ENCODE measurements around the gene CCDC74A. TPM values are rescaled to one million over a fixed set of nuclear protein-coding genes. Genes with fewer than 3 reads are reported as not detected.
"Not testable (repeated sequence)": the region's sequence is repeated elsewhere in the genome, so short reads cannot be mapped to it uniquely, and the experiment has no call there.

Gene CCDC74A
- total RNA-seq, 5 donors from 2014 or later (not counting 1 experiment from before 2014, with no cell fraction given) = 0.90 to 4.0 (median 2.3) TPM

DNA sequence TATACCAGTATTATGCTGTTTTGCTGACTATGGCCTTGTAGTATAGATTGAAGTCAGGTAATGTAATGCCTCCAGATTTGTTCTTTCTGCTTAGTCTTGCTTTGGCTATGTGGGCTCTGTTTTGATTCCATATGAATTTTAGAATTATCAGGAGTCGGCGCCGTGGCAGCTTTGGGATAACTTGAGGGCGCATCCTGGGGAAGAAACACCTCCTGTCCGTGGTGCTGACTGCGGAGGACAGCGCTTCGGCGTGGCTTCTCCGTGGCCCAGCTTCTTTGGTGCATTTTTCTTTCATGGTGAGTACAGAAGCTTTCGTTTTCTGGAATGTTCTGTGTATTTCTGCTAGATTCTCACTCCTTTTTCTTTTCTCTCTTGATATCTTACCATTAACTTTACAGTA, 25.2 kb downstream of the CCDC74A start:
- Mint-ChIP-seq H3K9me3 (no peaks in the 10 kb centered on the region), H3K4me3 (no peak overlapping the region), H3K27ac (no peak overlapping the region), H3K4me1 (no peaks in the 10 kb centered on the region), H3K36me3 (no peaks in the 10 kb centered on the region), H3K27me3 (peaks cover 38 to 48% of the 10 kb centered on the region in 2 donors)
- H3K36me3 ChIP-seq (ENCODE audit: control insufficient read depth in 2 of 2, extremely low read depth in 1 of 2, insufficient read depth in 1 of 2, low read length in 1 of 2) = no peaks in the 10 kb centered on the region
- POLR2A ChIA-PET = no interaction called here
- ATAC-seq (replicated peaks in 1 of 4) (no peak), DNase-seq (no peak)
- no peaks in the 10 kb centered on the region for H3K4me1 ChIP-seq (ENCODE audit: control insufficient read depth in 1 of 2, extremely low read depth in 1 of 2, insufficient read depth in 2 of 2, low read length in 2 of 2)
- WGBS (ENCODE audit: insufficient coverage) = 90% methylated on average over 4 of the region's 11 CpGs
- no peak overlapping the region for H3K27ac ChIP-seq (ENCODE audit: low read length)
- H3K9me3 ChIP-seq = no peaks in the 10 kb centered on the region
- H3K27me3 ChIP-seq (replicated peaks in 1 of 2; ENCODE audit: control insufficient read depth in 2 of 2, extremely low read depth in 1 of 2, insufficient read depth in 2 of 2, low read length in 1 of 2) = peaks cover 0 to 9% of the 10 kb centered on the region in 2 experiments
- CTCF ChIA-PET = no interaction called here
- no peak overlapping the region for H3K4me3 ChIP-seq (ENCODE audit: control insufficient read depth in 1 of 2, extremely low read depth in 1 of 2, low read length in 1 of 2)

GRCh38 chr2:131556998-131557397, 29.3 kb downstream of the CCDC74A start:
- Mint-ChIP-seq H3K27me3 (peaks cover 42 to 50% of the 10 kb centered on the region in 2 donors), H3K36me3 (no peaks in the 10 kb centered on the region), H3K4me3 (no peak overlapping the region), H3K27ac (no peak overlapping the region), H3K4me1 (no peaks in the 10 kb centered on the region), H3K9me3 (no peaks in the 10 kb centered on the region)
- H3K27ac ChIP-seq (ENCODE audit: low read length) = no peak overlapping the region
- H3K36me3 ChIP-seq (ENCODE audit: control insufficient read depth in 2 of 2, extremely low read depth in 1 of 2, insufficient read depth in 1 of 2, low read length in 1 of 2) = no peaks in the 10 kb centered on the region
- no peaks in the 10 kb centered on the region for H3K9me3 ChIP-seq
- ChIA-PET POLR2A (no interaction called here), CTCF (no interaction called here)
- H3K4me3 ChIP-seq (ENCODE audit: control insufficient read depth in 1 of 2, extremely low read depth in 1 of 2, low read length in 1 of 2) = no peak overlapping the region
- peaks cover 0 to 7% of the 10 kb centered on the region in 2 experiments for H3K27me3 ChIP-seq (replicated peaks in 1 of 2; ENCODE audit: control insufficient read depth in 2 of 2, extremely low read depth in 1 of 2, insufficient read depth in 2 of 2, low read length in 1 of 2)
- WGBS (ENCODE audit: insufficient coverage) = 78% methylated on average over 3 of the region's 7 CpGs
- H3K4me1 ChIP-seq (ENCODE audit: control insufficient read depth in 1 of 2, extremely low read depth in 1 of 2, insufficient read depth in 2 of 2, low read length in 2 of 2) = no peaks in the 10 kb centered on the region
- no peak for ATAC-seq (replicated peaks in 1 of 4)
- no peak for DNase-seq

- no peaks in the 10 kb centered on the region for H3K36me3 ChIP-seq (ENCODE audit: control insufficient read depth in 2 of 2, extremely low read depth in 1 of 2, insufficient read depth in 1 of 2, low read length in 1 of 2)
- 100% methylated on average over 1 of the region's 5 CpGs for WGBS (ENCODE audit: insufficient coverage)
- peaks cover 35 to 45% of the 10 kb centered on the region in 2 donors for H3K27me3 Mint-ChIP-seq
- no peaks in the 10 kb centered on the region for H3K4me1 Mint-ChIP-seq
- no peaks in the 10 kb centered on the region for H3K36me3 Mint-ChIP-seq
- ChIA-PET CTCF (no interaction called here), POLR2A (no interaction called here)
- no peaks in the 10 kb centered on the region for H3K9me3 ChIP-seq
- no peaks in the 10 kb centered on the region for H3K4me1 ChIP-seq (ENCODE audit: control insufficient read depth in 1 of 2, extremely low read depth in 1 of 2, insufficient read depth in 2 of 2, low read length in 2 of 2)
- H3K27ac Mint-ChIP-seq = no peak overlapping the region
- H3K4me3 ChIP-seq (ENCODE audit: control insufficient read depth in 1 of 2, extremely low read depth in 1 of 2, low read length in 1 of 2) = no peak overlapping the region
- DNase-seq (no peak), ATAC-seq (replicated peaks in 1 of 4) (no peak)
- H3K9me3 Mint-ChIP-seq = no peaks in the 10 kb centered on the region
- peaks cover 0 to 6% of the 10 kb centered on the region in 2 experiments for H3K27me3 ChIP-seq (replicated peaks in 1 of 2; ENCODE audit: control insufficient read depth in 2 of 2, extremely low read depth in 1 of 2, insufficient read depth in 2 of 2, low read length in 1 of 2)
- H3K4me3 Mint-ChIP-seq = no peak overlapping the region
- no peak overlapping the region for H3K27ac ChIP-seq (ENCODE audit: low read length)
These were observed 30.1 kb downstream of the CCDC74A start for GRCh38 chr2:131557558-131558321.

DNA sequence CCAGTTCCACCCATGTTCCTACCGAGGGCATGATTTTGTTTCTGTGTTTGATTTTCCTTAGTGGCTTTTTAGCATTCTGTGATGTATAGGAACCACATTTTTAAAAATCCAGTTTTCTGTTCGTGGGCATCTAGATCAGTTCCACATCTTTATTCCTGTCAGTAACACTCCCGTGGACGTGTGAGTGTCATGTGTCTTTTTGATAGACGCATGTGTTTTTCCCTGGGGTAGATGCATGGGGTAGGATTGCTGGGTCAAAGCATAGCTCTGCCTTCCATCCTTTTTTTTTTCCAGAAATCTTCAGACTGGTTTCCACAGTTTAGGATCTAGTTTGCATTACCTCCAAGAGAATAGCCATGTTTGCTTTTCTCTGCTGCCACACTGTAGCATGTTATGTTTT, 38.7 kb downstream of the CCDC74A start:
- WGBS (ENCODE audit: insufficient coverage) = no CpG with 5 or more reads among the region's 5 CpGs
- H3K9me3 ChIP-seq = no peaks in the 10 kb centered on the region
- no peaks in the 10 kb centered on the region for H3K4me1 Mint-ChIP-seq
- H3K4me3 ChIP-seq (ENCODE audit: control insufficient read depth in 1 of 2, extremely low read depth in 1 of 2, low read length in 1 of 2) = no peak overlapping the region
- CTCF ChIA-PET = no interaction called here
- H3K36me3 ChIP-seq (ENCODE audit: control insufficient read depth in 2 of 2, extremely low read depth in 1 of 2, insufficient read depth in 1 of 2, low read length in 1 of 2) = no peaks in the 10 kb centered on the region
- POLR2A ChIA-PET = no interaction called here
- DNase-seq (no peak), ATAC-seq (replicated peaks in 1 of 4) (no peak)
- H3K4me1 ChIP-seq (ENCODE audit: control insufficient read depth in 1 of 2, extremely low read depth in 1 of 2, insufficient read depth in 2 of 2, low read length in 2 of 2) = no peaks in the 10 kb centered on the region
- no peak overlapping the region for H3K27ac ChIP-seq (ENCODE audit: low read length)
- peaks cover 0 to 4% of the 10 kb centered on the region in 2 experiments for H3K27me3 ChIP-seq (replicated peaks in 1 of 2; ENCODE audit: control insufficient read depth in 2 of 2, extremely low read depth in 1 of 2, insufficient read depth in 2 of 2, low read length in 1 of 2)
- peaks cover 27 to 36% of the 10 kb centered on the region in 2 donors for H3K27me3 Mint-ChIP-seq
- no peak overlapping the region for H3K4me3 Mint-ChIP-seq
- H3K9me3 Mint-ChIP-seq = no peaks in the 10 kb centered on the region
- no peak overlapping the region for H3K27ac Mint-ChIP-seq
- no peaks in the 10 kb centered on the region for H3K36me3 Mint-ChIP-seq

GRCh38 chr2:131567891-131568290, 40.2 kb downstream of the CCDC74A start:
- H3K4me3 Mint-ChIP-seq = no peak overlapping the region
- ChIA-PET CTCF (no interaction called here), POLR2A (no interaction called here)
- no peaks in the 10 kb centered on the region for H3K4me1 Mint-ChIP-seq
- H3K9me3 Mint-ChIP-seq = no peaks in the 10 kb centered on the region
- no peaks in the 10 kb centered on the region for H3K9me3 ChIP-seq
- H3K4me3 ChIP-seq (ENCODE audit: control insufficient read depth in 1 of 2, extremely low read depth in 1 of 2, low read length in 1 of 2) = no peak overlapping the region
- ATAC-seq (replicated peaks in 1 of 4) = no peak
- H3K27ac ChIP-seq (ENCODE audit: low read length) = no peak overlapping the region
- DNase-seq = no peak
- H3K27me3 ChIP-seq (replicated peaks in 1 of 2; ENCODE audit: control insufficient read depth in 2 of 2, extremely low read depth in 1 of 2, insufficient read depth in 2 of 2, low read length in 1 of 2) = peaks cover 0 to 4% of the 10 kb centered on the region in 2 experiments
- H3K36me3 ChIP-seq (ENCODE audit: control insufficient read depth in 2 of 2, extremely low read depth in 1 of 2, insufficient read depth in 1 of 2, low read length in 1 of 2) = no peaks in the 10 kb centered on the region
- H3K27me3 Mint-ChIP-seq = peaks cover 33 to 41% of the 10 kb centered on the region in 2 donors
- H3K27ac Mint-ChIP-seq = no peak overlapping the region
- H3K4me1 ChIP-seq (ENCODE audit: control insufficient read depth in 1 of 2, extremely low read depth in 1 of 2, insufficient read depth in 2 of 2, low read length in 2 of 2) = no peaks in the 10 kb centered on the region
- no peaks in the 10 kb centered on the region for H3K36me3 Mint-ChIP-seq

GRCh38 chr2:131568401-131568800, 40.7 kb downstream of the CCDC74A start:
- H3K9me3 ChIP-seq; H3K4me1 ChIP-seq (ENCODE audit: control insufficient read depth in 1 of 2, extremely low read depth in 1 of 2, insufficient read depth in 2 of 2, low read length in 2 of 2); H3K27me3 ChIP-seq (replicated peaks in 1 of 2; ENCODE audit: control insufficient read depth in 2 of 2, extremely low read depth in 1 of 2, insufficient read depth in 2 of 2, low read length in 1 of 2); H3K27ac Mint-ChIP-seq; POLR2A ChIA-PET; H3K4me3 ChIP-seq (ENCODE audit: control insufficient read depth in 1 of 2, extremely low read depth in 1 of 2, low read length in 1 of 2); H3K27ac ChIP-seq (ENCODE audit: low read length); ATAC-seq (replicated peaks in 1 of 4); H3K36me3 Mint-ChIP-seq; H3K9me3 Mint-ChIP-seq; DNase-seq; H3K36me3 ChIP-seq (ENCODE audit: control insufficient read depth in 2 of 2, extremely low read depth in 1 of 2, insufficient read depth in 1 of 2, low read length in 1 of 2); H3K4me3 Mint-ChIP-seq; CTCF ChIA-PET; H3K4me1 Mint-ChIP-seq: not testable (repeated sequence)
- WGBS (ENCODE audit: insufficient coverage) = no CpG with 5 or more reads among the region's 1 CpG
- peaks cover 36 to 41% of the 10 kb centered on the region in 2 donors for H3K27me3 Mint-ChIP-seq

DNA sequence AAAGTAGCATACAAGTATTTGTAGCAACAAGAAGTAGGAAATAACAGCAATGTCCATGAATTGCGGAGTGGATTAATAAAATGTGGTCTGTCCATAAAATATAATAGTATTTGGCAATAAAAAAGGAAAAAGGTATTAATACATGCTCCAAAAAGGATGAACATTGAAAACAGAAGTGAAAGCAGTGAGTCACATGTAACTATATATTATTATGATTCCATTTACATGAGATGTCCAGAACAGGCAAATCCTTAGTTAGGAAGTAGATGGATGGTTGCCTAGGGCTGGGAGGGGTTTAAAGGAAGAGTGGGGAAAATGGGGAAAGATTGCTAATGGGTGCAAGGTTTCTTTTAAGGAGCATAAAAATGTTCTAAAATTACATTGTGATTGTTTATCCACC, 44.5 kb downstream of the CCDC74A start:
- Histone ChIP-seq H3K4me1 (ENCODE audit: control insufficient read depth in 1 of 2, extremely low read depth in 1 of 2, insufficient read depth in 2 of 2, low read length in 2 of 2) (no peaks in the 10 kb centered on the region), H3K36me3 (ENCODE audit: control insufficient read depth in 2 of 2, extremely low read depth in 1 of 2, insufficient read depth in 1 of 2, low read length in 1 of 2) (no peaks in the 10 kb centered on the region), H3K27me3 (replicated peaks in 1 of 2; ENCODE audit: control insufficient read depth in 2 of 2, extremely low read depth in 1 of 2, insufficient read depth in 2 of 2, low read length in 1 of 2) (peaks cover 2 to 6% of the 10 kb centered on the region in 2 experiments), H3K9me3 (no peaks in the 10 kb centered on the region), H3K4me3 (ENCODE audit: control insufficient read depth in 1 of 2, extremely low read depth in 1 of 2, low read length in 1 of 2) (no peak overlapping the region), H3K27ac (ENCODE audit: low read length) (no peak overlapping the region)
- Mint-ChIP-seq H3K4me3 (no peak overlapping the region), H3K27ac (no peak overlapping the region), H3K4me1 (no peaks in the 10 kb centered on the region), H3K27me3 (peaks cover 30 to 32% of the 10 kb centered on the region in 2 donors), H3K9me3 (no peaks in the 10 kb centered on the region), H3K36me3 (no peaks in the 10 kb centered on the region)
- CTCF ChIA-PET = no interaction called here
- ATAC-seq (replicated peaks in 1 of 4) = no peak
- POLR2A ChIA-PET = no interaction called here
- 80% methylated on average over 1 of the region's 1 CpG for WGBS (ENCODE audit: insufficient coverage)
- DNase-seq = no peak

All from T-cell (primary cell).